Measurements from ENCODE around the gene ANKS4B.

DNA sequence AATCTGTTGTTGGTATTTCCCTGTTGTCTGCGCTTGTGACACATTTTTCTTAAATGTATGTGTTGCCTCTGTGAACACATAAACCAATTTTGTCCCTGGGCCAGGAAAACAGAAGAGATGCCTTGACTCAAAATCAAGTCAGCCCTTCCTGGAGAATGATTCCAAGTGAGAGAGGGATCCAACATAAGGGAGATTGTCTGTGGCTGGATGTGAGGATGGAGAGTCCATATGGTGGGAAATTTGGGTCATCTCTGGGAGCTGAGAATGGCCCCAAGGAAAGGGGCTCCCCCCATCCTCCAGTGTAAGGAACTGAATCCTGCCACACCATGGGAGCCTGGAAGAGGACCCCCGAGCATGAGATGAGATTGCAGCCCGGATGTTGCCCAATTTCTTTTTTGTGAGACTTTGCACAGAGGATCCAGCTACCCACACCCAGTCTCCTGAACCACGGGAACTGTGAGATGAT lies 31.1 kb downstream of the ANKS4B start:
- TF ChIP-seq, protein P1, sequence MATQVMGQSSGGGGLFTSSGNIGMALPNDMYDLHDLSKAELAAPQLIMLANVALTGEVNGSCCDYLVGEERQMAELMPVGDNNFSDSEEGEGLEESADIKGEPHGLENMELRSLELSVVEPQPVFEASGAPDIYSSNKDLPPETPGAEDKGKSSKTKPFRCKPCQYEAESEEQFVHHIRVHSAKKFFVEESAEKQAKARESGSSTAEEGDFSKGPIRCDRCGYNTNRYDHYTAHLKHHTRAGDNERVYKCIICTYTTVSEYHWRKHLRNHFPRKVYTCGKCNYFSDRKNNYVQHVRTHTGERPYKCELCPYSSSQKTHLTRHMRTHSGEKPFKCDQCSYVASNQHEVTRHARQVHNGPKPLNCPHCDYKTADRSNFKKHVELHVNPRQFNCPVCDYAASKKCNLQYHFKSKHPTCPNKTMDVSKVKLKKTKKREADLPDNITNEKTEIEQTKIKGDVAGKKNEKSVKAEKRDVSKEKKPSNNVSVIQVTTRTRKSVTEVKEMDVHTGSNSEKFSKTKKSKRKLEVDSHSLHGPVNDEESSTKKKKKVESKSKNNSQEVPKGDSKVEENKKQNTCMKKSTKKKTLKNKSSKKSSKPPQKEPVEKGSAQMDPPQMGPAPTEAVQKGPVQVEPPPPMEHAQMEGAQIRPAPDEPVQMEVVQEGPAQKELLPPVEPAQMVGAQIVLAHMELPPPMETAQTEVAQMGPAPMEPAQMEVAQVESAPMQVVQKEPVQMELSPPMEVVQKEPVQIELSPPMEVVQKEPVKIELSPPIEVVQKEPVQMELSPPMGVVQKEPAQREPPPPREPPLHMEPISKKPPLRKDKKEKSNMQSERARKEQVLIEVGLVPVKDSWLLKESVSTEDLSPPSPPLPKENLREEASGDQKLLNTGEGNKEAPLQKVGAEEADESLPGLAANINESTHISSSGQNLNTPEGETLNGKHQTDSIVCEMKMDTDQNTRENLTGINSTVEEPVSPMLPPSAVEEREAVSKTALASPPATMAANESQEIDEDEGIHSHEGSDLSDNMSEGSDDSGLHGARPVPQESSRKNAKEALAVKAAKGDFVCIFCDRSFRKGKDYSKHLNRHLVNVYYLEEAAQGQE (IDR thresholded peaks at IDR 0.05; ENCODE audit: insufficient read depth in 1 of 2, low read depth in 2 of 2, low read length in 1 of 2): no peak
- TF ChIP-seq, protein P2, sequence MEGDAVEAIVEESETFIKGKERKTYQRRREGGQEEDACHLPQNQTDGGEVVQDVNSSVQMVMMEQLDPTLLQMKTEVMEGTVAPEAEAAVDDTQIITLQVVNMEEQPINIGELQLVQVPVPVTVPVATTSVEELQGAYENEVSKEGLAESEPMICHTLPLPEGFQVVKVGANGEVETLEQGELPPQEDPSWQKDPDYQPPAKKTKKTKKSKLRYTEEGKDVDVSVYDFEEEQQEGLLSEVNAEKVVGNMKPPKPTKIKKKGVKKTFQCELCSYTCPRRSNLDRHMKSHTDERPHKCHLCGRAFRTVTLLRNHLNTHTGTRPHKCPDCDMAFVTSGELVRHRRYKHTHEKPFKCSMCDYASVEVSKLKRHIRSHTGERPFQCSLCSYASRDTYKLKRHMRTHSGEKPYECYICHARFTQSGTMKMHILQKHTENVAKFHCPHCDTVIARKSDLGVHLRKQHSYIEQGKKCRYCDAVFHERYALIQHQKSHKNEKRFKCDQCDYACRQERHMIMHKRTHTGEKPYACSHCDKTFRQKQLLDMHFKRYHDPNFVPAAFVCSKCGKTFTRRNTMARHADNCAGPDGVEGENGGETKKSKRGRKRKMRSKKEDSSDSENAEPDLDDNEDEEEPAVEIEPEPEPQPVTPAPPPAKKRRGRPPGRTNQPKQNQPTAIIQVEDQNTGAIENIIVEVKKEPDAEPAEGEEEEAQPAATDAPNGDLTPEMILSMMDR (IDR thresholded peaks at IDR 0.05): no peak
- TF ChIP-seq POLR2AphosphoS5 (IDR thresholded peaks at IDR 0.05; ENCODE audit: low read depth, low read length) (no peak), SIN3A (IDR thresholded peaks at IDR 0.05; ENCODE audit: borderline replicate concordance, insufficient read depth, low read depth, low read length) (no peak)
